CD4-positive, alpha-beta T cell (primary cell): Measurements from ENCODE around the gene CDHR3. TPM values are rescaled to one million over a fixed set of nuclear protein-coding genes. Genes with fewer than 3 reads are reported as not detected.

ENCODE experiments used
- ATAC-seq: fragments of 200-7000 bp; cut with Tn5 transposase; one replicate; pipeline ENCODE4 v1.10.0; 2022; ENCODE audit warnings: mild to moderate bottlenecking; ENCODE audit not compliant: poor library complexity
- CTCF ChIA-PET: fragments of 350-600 bp; sonication (Branson Sonifier 250); formaldehyde crosslinking; loops from one replicate; lab custom pipeline; 2021; ENCODE audit warnings: antibody characterized with exemption, inconsistent platforms; lab: Charles Lee
- POLR2A ChIA-PET: fragments of 350-600 bp; sonication (Branson Sonifier 250); formaldehyde crosslinking; loops from one replicate; lab custom pipeline; 2021; ENCODE audit warnings: antibody characterized with exemption, inconsistent platforms; lab: Charles Lee
- DNase-seq, 14 experiments: peaks; one replicate each; pipeline ENCODE4 v3.0.0-alpha.2; 2013 to 2020; ENCODE audit warnings: mixed read lengths in 2 of 14
- H3K27ac ChIP-seq, 2 donors: one replicate each; pipeline versions ENCODE4 v1.5.1 to v1.7.0; 2013; ENCODE audit warnings: low read length in 2 of 2, low read depth in 1 of 2, mild to moderate bottlenecking in 1 of 2
- H3K27me3 ChIP-seq, 2 experiments: 1 replicate in 1 of 2; 2 replicates in 1 of 2; pipeline versions ENCODE4 v1.6.1 to v1.7.0; 2013; ENCODE audit warnings: low read length in 2 of 2, control low read depth in 1 of 2, mild to moderate bottlenecking in 1 of 2, moderate library complexity in 1 of 2; ENCODE audit not compliant: insufficient read depth in 2 of 2, control insufficient read depth in 1 of 2
- H3K36me3 ChIP-seq: one replicate; pipeline ENCODE4 v1.6.1; 2013; ENCODE audit warnings: low read length, control low read depth; ENCODE audit not compliant: insufficient read depth
- H3K4me1 ChIP-seq: one replicate; pipeline ENCODE4 v1.6.1; 2013; ENCODE audit warnings: low read length, control low read depth; ENCODE audit not compliant: insufficient read depth
- H3K4me3 ChIP-seq: one replicate; pipeline ENCODE4 v1.5.1; 2013; ENCODE audit warnings: mild to moderate bottlenecking, low read length, moderate library complexity
- H3K9me3 ChIP-seq, 2 experiments: 1 replicate in 1 of 2; 2 replicates in 1 of 2; pipeline versions ENCODE4 v1.6.1 to v1.7.0; 2013; ENCODE audit warnings: low read length in 2 of 2, mild to moderate bottlenecking in 2 of 2, control low read depth in 1 of 2, moderate library complexity in 1 of 2; ENCODE audit not compliant: control insufficient read depth in 1 of 2, insufficient read depth in 1 of 2
- H3K27ac Mint-ChIP-seq: one replicate; pipeline ENCODE4 v1.8.0; 2020; ENCODE audit warnings: mixed read lengths
- H3K27me3 Mint-ChIP-seq: one replicate; pipeline ENCODE4 v1.8.0; 2021; ENCODE audit warnings: mixed read lengths
- H3K36me3 Mint-ChIP-seq: one replicate; pipeline ENCODE4 v1.8.0; 2021; ENCODE audit warnings: low read depth, mixed read lengths
- H3K4me1 Mint-ChIP-seq: one replicate; pipeline ENCODE4 v1.8.0; 2021; ENCODE audit warnings: low read depth, mixed read lengths
- H3K4me3 Mint-ChIP-seq: one replicate; pipeline ENCODE4 v1.8.0; 2020; ENCODE audit warnings: mild to moderate bottlenecking, mixed read lengths
- H3K9me3 Mint-ChIP-seq: one replicate; pipeline ENCODE4 v1.8.0; 2020; ENCODE audit warnings: mixed read lengths
- intact Hi-C, 2 experiments: fragments of 100-400 bp; cut with DNase I in 1 of 2; cut with micrococcal nuclease in 1 of 2; formaldehyde crosslinking; loops; one replicate each; pipeline versions ENCODE4 v1.15.1 to v1.9.0; 2023 to 2025; cut with DNase I, micrococcal nuclease
- total RNA-seq, 174 experiments: library from RNA in 2 of 174; stranded (reverse) in 2 of 174; gene quantifications; one replicate each; pipeline ENCODE4 v1.2.3 and lab custom pipeline; 2021 to 2026
- TF ChIP-seq, protein P1 (sequence below): fragments of 200-600 bp; IDR thresholded peaks from one replicate; pipeline ENCODE4 v1.8.0; 2022; ENCODE audit warnings: antibody characterized with exemption, mild to moderate bottlenecking

CDHR3 gene
- total RNA-seq, 2 experiments from 2014 or later = 10.3 to 12.2 TPM

DNA sequence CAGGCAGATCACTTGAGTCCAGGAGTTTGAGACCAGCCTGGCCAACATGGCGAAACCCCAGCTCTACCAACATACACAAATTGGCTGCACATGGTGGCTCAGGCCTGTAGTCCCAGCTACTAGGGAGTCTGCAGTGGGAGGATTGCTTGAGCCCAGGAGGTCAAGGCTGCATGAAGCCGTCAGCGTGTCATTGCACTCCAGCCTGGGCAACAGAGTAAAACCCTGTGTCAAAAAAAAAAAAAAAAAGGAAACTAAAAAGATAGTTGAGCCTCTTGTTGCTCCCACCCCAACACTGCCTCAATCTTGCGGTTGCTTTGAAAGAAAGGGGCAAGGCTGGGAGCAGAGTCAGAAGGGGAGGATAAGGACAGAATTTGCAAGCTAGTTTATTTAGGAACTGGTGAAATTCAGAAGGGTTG is 79.1 kb downstream of the CDHR3 start:
- Mint-ChIP-seq H3K9me3 (no peaks in the 10 kb centered on the region), H3K27me3 (peaks cover 4% of the 10 kb centered on the region), H3K27ac (peak overlapping the region; percentile 31), H3K4me1 (peaks cover 50% of the 10 kb centered on the region), H3K4me3 (no peak overlapping the region), H3K36me3 (no peaks in the 10 kb centered on the region)
- Histone ChIP-seq H3K36me3 (no peaks in the 10 kb centered on the region), H3K4me3 (no peak overlapping the region), H3K27me3 (peaks cover 0 to 4% of the 10 kb centered on the region in 2 experiments), H3K9me3 (no peaks in the 10 kb centered on the region), H3K27ac (no peak overlapping the region), H3K4me1 (peaks cover 29% of the 10 kb centered on the region)
- DNase-seq = peak in 1 of 14 experiments; percentile 16
- intact Hi-C loops = loop anchor here (1.0 to 5.0 kb wide), 9 partner anchors 20 to 390 kb away; partner anchors contain the start of gene ATXN7L1 (in 1 of the 2)
- CTCF ChIA-PET = interaction anchor here (0.7 to 3.3 kb wide), 18 partner anchors 13 to 395 kb away, joined by 3 to 18 read pairs (median 4); no protein-coding TSS in a partner anchor
- TF ChIP-seq, protein P1, sequence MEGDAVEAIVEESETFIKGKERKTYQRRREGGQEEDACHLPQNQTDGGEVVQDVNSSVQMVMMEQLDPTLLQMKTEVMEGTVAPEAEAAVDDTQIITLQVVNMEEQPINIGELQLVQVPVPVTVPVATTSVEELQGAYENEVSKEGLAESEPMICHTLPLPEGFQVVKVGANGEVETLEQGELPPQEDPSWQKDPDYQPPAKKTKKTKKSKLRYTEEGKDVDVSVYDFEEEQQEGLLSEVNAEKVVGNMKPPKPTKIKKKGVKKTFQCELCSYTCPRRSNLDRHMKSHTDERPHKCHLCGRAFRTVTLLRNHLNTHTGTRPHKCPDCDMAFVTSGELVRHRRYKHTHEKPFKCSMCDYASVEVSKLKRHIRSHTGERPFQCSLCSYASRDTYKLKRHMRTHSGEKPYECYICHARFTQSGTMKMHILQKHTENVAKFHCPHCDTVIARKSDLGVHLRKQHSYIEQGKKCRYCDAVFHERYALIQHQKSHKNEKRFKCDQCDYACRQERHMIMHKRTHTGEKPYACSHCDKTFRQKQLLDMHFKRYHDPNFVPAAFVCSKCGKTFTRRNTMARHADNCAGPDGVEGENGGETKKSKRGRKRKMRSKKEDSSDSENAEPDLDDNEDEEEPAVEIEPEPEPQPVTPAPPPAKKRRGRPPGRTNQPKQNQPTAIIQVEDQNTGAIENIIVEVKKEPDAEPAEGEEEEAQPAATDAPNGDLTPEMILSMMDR = no peak
- ATAC-seq = peak; percentile 16
- POLR2A ChIA-PET = interaction anchor here (0.6 to 4.2 kb wide), 3 partner anchors 20 to 282 kb away, joined by 3 to 30 read pairs (median 5); no protein-coding TSS in a partner anchor

DNA sequence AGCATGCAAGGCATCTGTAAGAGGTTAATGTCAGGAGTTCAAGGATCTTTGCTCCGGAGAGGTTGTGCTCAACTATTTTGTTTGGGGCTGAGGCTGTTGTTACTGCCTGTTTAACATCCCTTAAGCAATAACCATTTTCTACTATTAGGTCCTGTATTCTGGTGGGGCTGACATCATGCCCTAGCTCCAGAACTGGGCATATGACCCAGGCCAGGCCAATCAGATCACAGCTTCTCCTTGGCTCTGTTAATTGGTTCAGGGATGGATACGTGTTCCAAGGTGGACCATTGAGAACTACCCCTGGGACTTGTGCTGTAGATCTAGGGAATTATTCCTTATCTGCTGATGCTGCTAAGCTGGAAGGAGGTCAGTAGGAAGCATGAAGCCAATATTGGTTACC is 82.1 kb downstream of the CDHR3 start:
- no peak for ATAC-seq
- H3K27me3 Mint-ChIP-seq = peaks cover 4% of the 10 kb centered on the region
- H3K4me3 Mint-ChIP-seq = no peak overlapping the region
- H3K4me1 ChIP-seq = peaks cover 29% of the 10 kb centered on the region
- no peak overlapping the region for H3K4me3 ChIP-seq
- H3K36me3 Mint-ChIP-seq = no peaks in the 10 kb centered on the region
- no peaks in the 10 kb centered on the region for H3K9me3 Mint-ChIP-seq
- peaks cover 30% of the 10 kb centered on the region for H3K4me1 Mint-ChIP-seq
- no peak overlapping the region for H3K27ac Mint-ChIP-seq
- H3K27ac ChIP-seq = no peak overlapping the region
- DNase-seq = no peak
- no peaks in the 10 kb centered on the region for H3K9me3 ChIP-seq
- CTCF ChIA-PET = no interaction called here
- intact Hi-C loops = no loop called here
- POLR2A ChIA-PET = no interaction called here
- peaks cover 0 to 4% of the 10 kb centered on the region in 2 experiments for H3K27me3 ChIP-seq
- H3K36me3 ChIP-seq = no peaks in the 10 kb centered on the region
- TF ChIP-seq, protein P1 = no peak

DNA sequence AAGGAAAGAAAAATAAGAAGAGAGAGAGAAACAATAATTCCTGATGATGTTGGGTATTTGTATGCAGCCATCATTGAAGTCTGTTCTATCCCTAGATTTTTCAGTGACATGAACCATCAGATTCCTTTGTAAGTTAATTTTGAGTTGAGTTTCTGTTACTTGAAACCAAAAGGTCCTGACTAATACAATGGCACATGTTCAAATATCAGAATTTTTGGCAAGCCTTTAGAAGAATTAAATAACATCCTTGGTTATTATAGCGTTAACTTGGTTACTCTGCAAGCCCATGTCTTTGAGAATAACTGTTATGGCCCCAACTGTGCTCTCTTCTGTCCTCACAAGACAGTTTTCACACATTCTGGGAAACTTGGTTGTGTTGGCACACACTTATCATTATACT is 82.5 kb downstream of the CDHR3 start:
- intact Hi-C loops = no loop called here
- ATAC-seq = no peak
- Histone ChIP-seq H3K36me3 (no peaks in the 10 kb centered on the region), H3K27ac (no peak overlapping the region), H3K9me3 (no peaks in the 10 kb centered on the region), H3K27me3 (peaks cover 0 to 4% of the 10 kb centered on the region in 2 experiments), H3K4me1 (peaks cover 24% of the 10 kb centered on the region), H3K4me3 (no peak overlapping the region)
- TF ChIP-seq, protein P1 = no peak
- H3K9me3 Mint-ChIP-seq = no peaks in the 10 kb centered on the region
- no peak overlapping the region for H3K27ac Mint-ChIP-seq
- POLR2A ChIA-PET = no interaction called here
- H3K36me3 Mint-ChIP-seq = no peaks in the 10 kb centered on the region
- no peak overlapping the region for H3K4me3 Mint-ChIP-seq
- H3K27me3 Mint-ChIP-seq = peaks cover 4% of the 10 kb centered on the region
- no peak for DNase-seq
- H3K4me1 Mint-ChIP-seq = peaks cover 25% of the 10 kb centered on the region
- CTCF ChIA-PET = no interaction called here
